SK-N-MC (cell line): ENCODE measurements around the gene DGKE.

ENCODE experiments used
- EZH2 ChIP-seq: fragments of 200-600 bp; sonication (generic); IDR thresholded peaks from one replicate; pipeline ENCODE4 v1.6.1; 2017; ENCODE audit warnings: antibody characterized with exemption
- FOXP2 ChIP-seq: optimal IDR thresholded peaks from 2 replicates; pipeline ENCODE3; 2011; ENCODE audit warnings: mild to moderate bottlenecking, moderate library complexity; ENCODE audit not compliant: insufficient read depth; ENCODE audit errors: extremely low read length, control extremely low read depth

- TF ChIP-seq EZH2: no peak
- no peak for TF ChIP-seq FOXP2
Measured at GRCh38 chr17:56891751-56892150, 57.8 kb downstream of the DGKE start.
